Neural progenitor cell (in vitro differentiated cells): ENCODE data around the gene UROD. TPM values are rescaled to one million over a fixed set of nuclear protein-coding genes. Genes with fewer than 3 reads are reported as not detected.

Experiments used
- DNase-seq: peaks from one replicate; pipeline ENCODE4 v3.0.0-alpha.2; 2016; ENCODE audit warnings: low spot score
- H2AFZ ChIP-seq: fragments of 200-600 bp; sonication (generic); replicated peaks from 2 replicates; pipeline ENCODE4 v1.6.1; 2016; ENCODE audit warnings: antibody characterized with exemption
- H3F3A ChIP-seq: fragments of 200-600 bp; sonication (generic); 2 replicates; pipeline ENCODE4 v1.6.1; 2016; ENCODE audit warnings: antibody characterized with exemption, low read depth
- H3K27ac ChIP-seq: fragments of 200-600 bp; sonication (generic); 2 replicates; pipeline ENCODE4 v1.5.1; 2016; ENCODE audit warnings: mild to moderate bottlenecking
- H3K27me3 ChIP-seq: fragments of 200-600 bp; sonication (generic); 2 replicates; pipeline ENCODE4 v1.6.1; 2016; ENCODE audit warnings: mild to moderate bottlenecking, moderate library complexity
- H3K36me3 ChIP-seq: fragments of 200-600 bp; sonication (generic); 2 replicates; pipeline ENCODE4 v1.5.1; 2016
- H3K4me1 ChIP-seq: fragments of 200-600 bp; sonication (generic); 2 replicates; pipeline ENCODE4 v1.6.1; 2016; ENCODE audit warnings: mixed run types
- H3K4me2 ChIP-seq: fragments of 200-600 bp; sonication (generic); 2 replicates; pipeline ENCODE4 v1.6.1; 2016
- H3K4me3 ChIP-seq: fragments of 200-600 bp; sonication (generic); 2 replicates; pipeline ENCODE4 v1.5.1; 2016
- H3K79me2 ChIP-seq: fragments of 200-600 bp; sonication (generic); 2 replicates; pipeline ENCODE4 v1.6.1; 2016; ENCODE audit warnings: low read depth
- H3K9ac ChIP-seq: fragments of 200-600 bp; sonication (generic); 2 replicates; pipeline ENCODE4 v1.6.1; 2016
- H3K9me3 ChIP-seq: fragments of 200-600 bp; sonication (generic); 2 replicates; pipeline ENCODE4 v1.5.1; 2016; ENCODE audit warnings: low read depth
- H4K20me1 ChIP-seq: fragments of 200-600 bp; sonication (generic); 2 replicates; pipeline ENCODE4 v1.6.1; 2016; ENCODE audit warnings: low read depth
- H3K27ac Mint-ChIP-seq: 3 replicates; pipeline ENCODE4 v1.8.0; 2021; ENCODE audit warnings: mixed read lengths
- H3K27me3 Mint-ChIP-seq: 2 replicates; pipeline ENCODE4 v1.8.0; 2022; ENCODE audit warnings: low read depth, mild to moderate bottlenecking, inconsistent platforms, moderate library complexity, mixed read lengths; ENCODE audit not compliant: insufficient read depth
- H3K36me3 Mint-ChIP-seq: 3 replicates; pipeline ENCODE4 v1.8.0; 2021; ENCODE audit warnings: mixed read lengths
- H3K4me1 Mint-ChIP-seq: 3 replicates; pipeline ENCODE4 v1.8.0; 2021; ENCODE audit warnings: mixed read lengths
- H3K4me3 Mint-ChIP-seq: 3 replicates; pipeline ENCODE4 v1.8.0; 2021; ENCODE audit warnings: mild to moderate bottlenecking, moderate library complexity, mixed read lengths
- H3K9me3 Mint-ChIP-seq: 3 replicates; pipeline ENCODE4 v1.8.0; 2020; ENCODE audit warnings: mixed read lengths
- EZH2 ChIP-seq: fragments of 200-600 bp; sonication (generic); IDR thresholded peaks from 2 replicates; pipeline ENCODE4 v1.6.1; 2017; ENCODE audit warnings: antibody characterized with exemption, mild to moderate bottlenecking, moderate library complexity
- EZH2phosphoT487 ChIP-seq: fragments of 200-600 bp; sonication (generic); IDR thresholded peaks from 2 replicates; pipeline ENCODE4 v1.6.1; 2017; ENCODE audit warnings: antibody characterized with exemption
- total RNA-seq: library from RNA; depleted of rRNA; stranded (reverse); fragments of >200 nt; gene quantifications from 2 replicates; pipeline ENCODE4 v1.2.3, GENCODE V29; 2015; ENCODE audit warnings: low replicate concordance
- TF ChIP-seq, protein P1 (sequence below): fragments of 200-600 bp; sonication (generic); IDR thresholded peaks from 2 replicates; pipeline ENCODE4 v1.5.1; 2017; ENCODE audit warnings: antibody characterized with exemption, mild to moderate bottlenecking

The UROD gene
- total RNA-seq, 1 donor from 2014 or later: 46.5 TPM

DNA sequence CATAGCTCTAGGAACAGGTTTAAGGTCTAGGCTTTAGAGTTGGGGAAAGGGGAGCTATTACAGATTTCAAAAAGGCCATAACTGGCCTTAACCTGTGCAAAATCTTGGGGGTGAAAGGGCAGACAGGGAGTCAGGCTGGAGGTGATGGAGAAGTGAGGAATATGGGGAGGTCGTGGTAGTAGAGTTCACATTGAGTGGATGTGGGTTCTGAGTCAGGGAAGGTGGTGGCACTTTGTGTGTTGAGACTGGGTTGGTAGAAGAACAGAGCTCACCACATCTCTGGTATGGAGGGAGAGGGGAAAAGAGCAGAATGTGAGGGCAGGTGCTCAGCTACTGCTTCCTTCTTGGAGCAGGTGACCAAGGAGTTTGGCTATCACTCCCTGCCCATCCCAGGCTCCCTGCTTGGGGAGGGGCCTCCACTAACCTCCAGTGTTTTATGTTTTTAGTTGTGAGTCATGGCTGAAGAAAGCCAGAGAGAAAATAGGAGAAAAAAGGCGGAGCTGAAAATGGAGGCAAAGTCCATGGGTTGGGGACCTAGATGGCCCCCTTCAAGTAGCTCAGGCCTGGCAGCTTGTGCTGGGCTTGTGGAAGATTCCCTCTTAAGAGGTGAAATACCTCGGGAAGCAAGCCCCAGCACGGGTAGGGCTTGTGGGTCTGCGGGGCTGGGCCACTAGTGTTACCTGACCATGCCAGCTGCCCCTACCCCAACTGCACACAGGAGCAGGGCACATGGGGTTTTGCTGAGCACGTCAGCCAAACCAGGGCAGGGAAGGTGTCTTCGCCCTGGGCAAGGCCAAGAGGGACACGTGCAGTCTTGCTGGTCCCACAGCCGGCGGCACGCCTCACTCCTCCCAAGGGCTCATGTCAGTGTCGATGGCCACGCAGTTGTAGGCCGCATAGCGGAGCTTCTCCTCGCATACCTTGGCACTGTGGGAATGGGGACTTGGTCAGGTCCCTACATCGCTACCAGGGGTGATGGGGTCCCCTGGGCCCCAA lies 9.1 kb upstream of the UROD start:
- H3K27ac Mint-ChIP-seq: no peak overlapping the region
- no peaks in the 10 kb centered on the region for H3K9me3 Mint-ChIP-seq
- H3K4me3 Mint-ChIP-seq: no peak overlapping the region
- H2AFZ ChIP-seq: no peak overlapping the region
- H4K20me1 ChIP-seq: no peaks in the 10 kb centered on the region
- TF ChIP-seq EZH2phosphoT487: no peak
- TF ChIP-seq EZH2: no peak
- TF ChIP-seq, protein P1, sequence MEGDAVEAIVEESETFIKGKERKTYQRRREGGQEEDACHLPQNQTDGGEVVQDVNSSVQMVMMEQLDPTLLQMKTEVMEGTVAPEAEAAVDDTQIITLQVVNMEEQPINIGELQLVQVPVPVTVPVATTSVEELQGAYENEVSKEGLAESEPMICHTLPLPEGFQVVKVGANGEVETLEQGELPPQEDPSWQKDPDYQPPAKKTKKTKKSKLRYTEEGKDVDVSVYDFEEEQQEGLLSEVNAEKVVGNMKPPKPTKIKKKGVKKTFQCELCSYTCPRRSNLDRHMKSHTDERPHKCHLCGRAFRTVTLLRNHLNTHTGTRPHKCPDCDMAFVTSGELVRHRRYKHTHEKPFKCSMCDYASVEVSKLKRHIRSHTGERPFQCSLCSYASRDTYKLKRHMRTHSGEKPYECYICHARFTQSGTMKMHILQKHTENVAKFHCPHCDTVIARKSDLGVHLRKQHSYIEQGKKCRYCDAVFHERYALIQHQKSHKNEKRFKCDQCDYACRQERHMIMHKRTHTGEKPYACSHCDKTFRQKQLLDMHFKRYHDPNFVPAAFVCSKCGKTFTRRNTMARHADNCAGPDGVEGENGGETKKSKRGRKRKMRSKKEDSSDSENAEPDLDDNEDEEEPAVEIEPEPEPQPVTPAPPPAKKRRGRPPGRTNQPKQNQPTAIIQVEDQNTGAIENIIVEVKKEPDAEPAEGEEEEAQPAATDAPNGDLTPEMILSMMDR: no peak
- H3K4me3 ChIP-seq: no peak overlapping the region
- H3K4me1 Mint-ChIP-seq: no peaks in the 10 kb centered on the region
- H3K36me3 Mint-ChIP-seq: peaks cover 11% of the 10 kb centered on the region
- no peak overlapping the region for H3K4me2 ChIP-seq
- H3K27me3 Mint-ChIP-seq: no peaks in the 10 kb centered on the region
- no peaks in the 10 kb centered on the region for H3K79me2 ChIP-seq
- no peaks in the 10 kb centered on the region for H3K36me3 ChIP-seq
- H3K9ac ChIP-seq: no peak overlapping the region
- H3K27ac ChIP-seq: no peak overlapping the region
- H3K27me3 ChIP-seq: no peaks in the 10 kb centered on the region
- no peaks in the 10 kb centered on the region for H3K4me1 ChIP-seq
- H3K9me3 ChIP-seq: no peaks in the 10 kb centered on the region
- no peaks in the 10 kb centered on the region for H3F3A ChIP-seq
- DNase-seq: no peak

DNA sequence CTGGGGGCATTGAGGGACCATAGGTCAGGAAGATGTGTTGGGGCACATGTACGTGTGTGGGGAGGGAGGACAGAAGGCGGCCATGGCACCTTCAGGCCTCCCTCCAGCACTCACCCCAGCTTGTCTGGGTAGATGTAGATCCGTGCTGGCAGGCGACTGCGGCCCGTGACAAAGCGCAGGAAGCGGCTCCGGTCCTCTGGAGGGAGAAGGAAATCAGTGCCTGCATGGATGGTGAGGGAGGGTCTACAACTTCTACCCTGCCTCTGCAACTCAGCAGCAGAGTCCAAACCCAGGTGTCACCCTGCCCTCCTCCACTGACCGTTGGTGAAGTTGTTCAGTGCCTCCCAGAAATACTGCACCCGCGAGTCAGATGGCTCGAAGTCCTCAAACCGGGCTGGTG lies 8.3 kb upstream of the UROD start:
- no peaks in the 10 kb centered on the region for H3K27me3 Mint-ChIP-seq
- Histone ChIP-seq H3K9ac (no peak overlapping the region), H4K20me1 (no peaks in the 10 kb centered on the region), H3K36me3 (no peaks in the 10 kb centered on the region), H3K27me3 (no peaks in the 10 kb centered on the region), H3K4me3 (no peak overlapping the region), H3F3A (no peaks in the 10 kb centered on the region), H3K4me1 (no peaks in the 10 kb centered on the region), H3K4me2 (no peak overlapping the region), H3K9me3 (no peaks in the 10 kb centered on the region), H3K27ac (no peak overlapping the region), H2AFZ (no peak overlapping the region), H3K79me2 (no peaks in the 10 kb centered on the region)
- no peak for TF ChIP-seq EZH2phosphoT487
- no peak for TF ChIP-seq EZH2
- TF ChIP-seq, protein P1: no peak
- no peaks in the 10 kb centered on the region for H3K4me1 Mint-ChIP-seq
- DNase-seq: no peak
- no peaks in the 10 kb centered on the region for H3K9me3 Mint-ChIP-seq
- H3K27ac Mint-ChIP-seq: no peak overlapping the region
- peaks cover 11% of the 10 kb centered on the region for H3K36me3 Mint-ChIP-seq
- H3K4me3 Mint-ChIP-seq: no peak overlapping the region

DNA sequence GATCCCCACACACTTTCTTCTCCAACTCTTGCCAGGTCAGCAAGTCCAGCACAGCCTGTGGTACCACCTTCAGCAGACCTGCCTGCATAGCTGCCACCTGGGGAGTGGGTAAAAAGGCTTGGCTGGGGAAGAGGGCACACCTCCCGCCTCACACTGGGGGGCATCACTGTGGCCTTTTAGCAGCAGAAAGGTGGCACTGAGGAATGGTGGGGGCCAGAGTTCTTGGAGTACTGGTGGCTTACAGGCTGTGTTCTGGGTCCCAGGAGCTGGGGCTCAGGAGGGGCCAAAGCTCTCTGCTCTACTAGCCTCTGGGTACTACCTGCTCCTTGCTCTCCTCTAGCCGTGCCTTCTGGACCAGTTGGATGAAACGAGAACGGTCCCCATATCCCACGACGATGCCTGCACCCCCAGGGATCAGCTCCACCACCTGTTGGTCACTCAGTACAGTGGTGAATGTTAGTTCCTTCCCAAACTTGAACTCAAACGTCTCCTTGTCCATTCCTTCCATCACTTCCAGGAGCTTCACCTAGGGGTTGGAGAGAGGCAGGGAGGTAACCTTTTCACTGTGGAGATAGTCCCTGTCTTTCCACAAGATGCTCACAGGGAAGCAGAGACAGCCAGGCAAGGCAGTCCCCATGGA lies 7.7 kb upstream of the UROD start:
- Histone ChIP-seq H2AFZ (no peak overlapping the region), H3K4me2 (no peak overlapping the region), H3K4me1 (no peaks in the 10 kb centered on the region), H3K79me2 (no peaks in the 10 kb centered on the region), H3K27me3 (no peaks in the 10 kb centered on the region), H3K9me3 (no peaks in the 10 kb centered on the region), H3F3A (no peaks in the 10 kb centered on the region), H3K36me3 (no peaks in the 10 kb centered on the region), H3K4me3 (no peak overlapping the region), H3K9ac (no peak overlapping the region), H3K27ac (no peak overlapping the region), H4K20me1 (no peaks in the 10 kb centered on the region)
- Mint-ChIP-seq H3K36me3 (peaks cover 11% of the 10 kb centered on the region), H3K27me3 (no peaks in the 10 kb centered on the region), H3K27ac (no peak overlapping the region), H3K4me3 (no peak overlapping the region), H3K9me3 (no peaks in the 10 kb centered on the region), H3K4me1 (no peaks in the 10 kb centered on the region)
- no peak for DNase-seq
- TF ChIP-seq EZH2phosphoT487 (no peak), EZH2 (no peak)
- TF ChIP-seq, protein P1: no peak
